Karpas-422 (cell line): ENCODE measurements around the gene NKG7. TPM values are rescaled to one million over a fixed set of nuclear protein-coding genes. Genes with fewer than 3 reads are reported as not detected.
A peak's percentile ranks its signal among the peaks of the same experiment; 100 is the strongest.
"Not testable (repeated sequence)": the region's sequence is repeated elsewhere in the genome, so short reads cannot be mapped to it uniquely, and the experiment has no call there.

ENCODE experiments used
- DNase-seq: peaks from one replicate; pipeline ENCODE4 v3.0.0-alpha.2; 2015
- H2AFZ ChIP-seq: fragments of 200-600 bp; sonication (generic); 2 replicates; pipeline ENCODE4 v1.6.1; 2014; ENCODE audit warnings: antibody characterized with exemption, low read length, mixed read lengths
- H3K27ac ChIP-seq: fragments of 200-600 bp; sonication (generic); 2 replicates; pipeline ENCODE4 v1.5.1; 2014; ENCODE audit warnings: mild to moderate bottlenecking, low read length, moderate library complexity
- H3K27me3 ChIP-seq: fragments of 200-600 bp; sonication (generic); 2 replicates; pipeline ENCODE4 v1.6.1; 2014; ENCODE audit warnings: low read length, mixed read lengths
- H3K36me3 ChIP-seq: fragments of 200-600 bp; sonication (generic); 2 replicates; pipeline ENCODE4 v1.6.1; 2014; ENCODE audit warnings: low read length, mixed read lengths; ENCODE audit not compliant: insufficient read depth
- H3K4me1 ChIP-seq: fragments of 200-600 bp; sonication (generic); 2 replicates; pipeline ENCODE4 v1.6.1; 2014; ENCODE audit warnings: mild to moderate bottlenecking, low read length, mixed read lengths
- H3K4me2 ChIP-seq: fragments of 200-600 bp; sonication (generic); 2 replicates; pipeline ENCODE4 v1.6.1; 2014; ENCODE audit warnings: low read length, low read depth, mild to moderate bottlenecking; ENCODE audit not compliant: poor library complexity, severe bottlenecking
- H3K4me3 ChIP-seq: fragments of 200-600 bp; sonication (generic); 2 replicates; pipeline ENCODE4 v1.5.1; 2014; ENCODE audit warnings: mild to moderate bottlenecking, antibody characterized with exemption, low read length, mixed read lengths
- H3K79me2 ChIP-seq: fragments of 200-600 bp; sonication (generic); 2 replicates; pipeline ENCODE4 v1.6.1; 2014; ENCODE audit warnings: mild to moderate bottlenecking, low read length, mixed read lengths
- H3K9ac ChIP-seq: fragments of 200-600 bp; sonication (generic); 2 replicates; pipeline ENCODE4 v1.6.0; 2014; ENCODE audit warnings: low read length
- H3K9me2 ChIP-seq: fragments of 200-600 bp; sonication (generic), shearing (Covaris generic); replicated peaks from 2 replicates; pipeline ENCODE4 v1.6.0; 2014; ENCODE audit warnings: mild to moderate bottlenecking, low read length, moderate library complexity; ENCODE audit not compliant: insufficient read depth
- H3K9me3 ChIP-seq: fragments of 300-700, 200-600 bp; sonication (generic); 2 replicates; pipeline ENCODE4 v1.6.1; 2014; ENCODE audit warnings: low read length, mixed read lengths
- H4K20me1 ChIP-seq: fragments of 200-600 bp; sonication (generic); 2 replicates; pipeline ENCODE4 v1.6.1; 2014; ENCODE audit warnings: mild to moderate bottlenecking, antibody characterized with exemption, low read length, low read depth; ENCODE audit not compliant: insufficient read depth
- total RNA-seq: library from RNA; depleted of rRNA; stranded (reverse); fragments of >200 nt; shearing (Covaris generic); gene quantifications from 2 replicates; pipeline ENCODE4 v1.2.3, GENCODE V29; 2014; ENCODE audit warnings: low replicate concordance

The NKG7 gene
- total RNA-seq, 1 experiment from 2014 or later = not detected

DNA sequence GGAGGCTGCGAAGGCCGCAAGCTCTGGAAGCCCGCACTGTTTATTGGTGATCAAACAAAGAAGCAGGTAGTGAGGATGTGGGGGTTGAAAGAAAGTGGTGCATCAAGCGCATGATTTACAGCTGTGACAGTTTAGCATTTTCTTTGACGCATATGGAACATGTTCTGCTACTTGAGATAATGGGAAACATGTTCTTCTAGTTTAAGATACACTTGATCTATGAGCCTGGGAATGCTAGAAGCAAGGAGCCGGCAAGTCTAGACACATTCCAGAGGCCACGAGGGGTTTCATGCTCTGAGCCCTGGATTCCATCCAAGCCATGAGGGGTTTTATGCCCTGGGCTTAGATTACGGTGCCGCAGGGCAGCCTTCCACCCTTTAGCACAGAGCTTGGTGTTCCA lies 25.0 kb upstream of the NKG7 start:
- not testable (repeated sequence) for H3K36me3 ChIP-seq, H3K9me2 ChIP-seq, H3K9ac ChIP-seq, H4K20me1 ChIP-seq, H2AFZ ChIP-seq, H3K4me2 ChIP-seq, H3K27me3 ChIP-seq, H3K79me2 ChIP-seq, H3K9me3 ChIP-seq, DNase-seq, H3K4me3 ChIP-seq
- Histone ChIP-seq H3K27ac (peak overlapping the region; percentile 96; the same call in 1 of the 2 replicates), H3K4me1 (peaks cover 47% of the 10 kb centered on the region)

DNA sequence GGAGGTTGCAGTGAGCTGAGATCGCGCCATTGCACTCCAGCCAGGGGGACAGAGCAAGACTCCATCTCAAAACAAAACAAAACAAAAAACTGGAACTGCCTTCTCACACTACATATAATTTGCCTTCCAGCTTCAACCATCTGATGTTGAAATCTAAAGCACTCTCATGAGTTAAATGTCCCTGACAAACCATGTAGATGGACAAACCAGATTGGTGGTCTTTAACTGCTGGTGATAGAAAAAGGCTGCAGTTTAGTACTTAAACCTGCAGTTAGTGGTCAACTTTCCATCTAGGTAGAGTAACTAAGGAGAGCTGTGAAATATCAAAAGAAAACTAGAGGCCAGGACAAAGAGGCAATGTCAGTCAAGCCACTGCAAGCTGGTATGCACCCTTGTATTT lies 23.7 kb upstream of the NKG7 start:
- Histone ChIP-seq H3K36me3 (no peaks in the 10 kb centered on the region), H3K4me3 (peak overlapping the region; percentile 79), H3K9me3 (no peaks in the 10 kb centered on the region), H2AFZ (no peak overlapping the region), H3K27ac (peak overlapping the region; percentile 96), H3K4me1 (peaks cover 47% of the 10 kb centered on the region), H3K9ac (peak overlapping the region; percentile 91), H4K20me1 (no peaks in the 10 kb centered on the region), H3K79me2 (0 out of 2 replicates have a peak, but pooled peaks cover 7% of the 10 kb centered on the region), H3K9me2 (no peaks in the 10 kb centered on the region), H3K4me2 (peak overlapping the region; percentile 91), H3K27me3 (no peaks in the 10 kb centered on the region)
- DNase-seq = peak; percentile 61

DNA sequence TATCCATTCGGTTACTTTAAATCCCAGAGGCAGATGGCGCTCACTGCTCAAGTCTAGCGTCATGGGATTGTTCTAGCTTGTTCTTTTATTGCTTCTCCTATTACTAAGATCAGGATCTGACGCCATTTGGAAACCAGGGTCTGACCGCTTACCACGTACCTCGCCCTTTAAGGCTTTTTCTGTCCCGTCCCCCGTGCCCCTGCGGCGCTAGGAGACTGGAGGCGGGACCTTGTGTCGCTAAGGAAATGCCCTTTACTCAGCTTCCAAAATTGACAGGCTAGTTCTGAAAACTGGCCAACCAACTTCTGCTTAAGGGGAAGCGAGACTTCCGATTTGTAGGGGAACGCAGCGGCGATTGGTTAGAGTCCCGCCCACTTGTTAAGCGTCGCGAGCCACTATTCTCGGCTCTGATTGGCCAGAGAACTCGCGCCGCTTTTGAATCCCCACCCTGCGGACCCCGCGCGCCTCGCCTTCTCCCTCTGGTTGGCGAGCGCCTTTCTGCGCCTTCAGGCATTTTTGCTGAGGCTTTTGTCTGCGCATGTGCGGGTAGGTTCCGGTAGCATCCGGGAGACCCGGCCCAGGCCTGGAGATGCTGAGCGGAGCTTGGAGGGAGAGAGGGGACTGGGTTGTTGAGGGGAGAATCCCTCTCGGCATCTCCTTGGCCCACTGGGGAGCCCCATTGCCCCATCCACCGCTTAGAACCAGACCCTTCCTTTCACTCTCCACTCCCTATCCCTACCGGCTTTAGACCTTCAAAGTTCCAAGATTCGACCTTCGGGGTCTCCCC lies 21.8 kb upstream of the NKG7 start:
- H2AFZ ChIP-seq = peak overlapping the region; percentile 29; the same call in 1 of the 2 replicates
- peaks cover 47% of the 10 kb centered on the region for H3K4me1 ChIP-seq
- H3K4me3 ChIP-seq = peak overlapping the region; percentile 79
- DNase-seq = peak; percentile 100
- H3K79me2 ChIP-seq = 0 out of 2 replicates have a peak, but pooled peaks cover 7% of the 10 kb centered on the region
- H3K9me2 ChIP-seq = no peaks in the 10 kb centered on the region
- no peaks in the 10 kb centered on the region for H3K36me3 ChIP-seq
- peak overlapping the region; percentile 91 for H3K4me2 ChIP-seq
- peak overlapping the region; percentile 91 for H3K9ac ChIP-seq
- no peaks in the 10 kb centered on the region for H3K9me3 ChIP-seq
- H3K27me3 ChIP-seq = no peaks in the 10 kb centered on the region
- no peaks in the 10 kb centered on the region for H4K20me1 ChIP-seq
- H3K27ac ChIP-seq = peak overlapping the region; percentile 96

GRCh38 chr19:51392701-51393100 lies 20.2 kb upstream of the NKG7 start:
- no peaks in the 10 kb centered on the region for H3K27me3 ChIP-seq
- H2AFZ ChIP-seq = 0 out of 2 replicates have a peak overlapping the region, but pooled peaks have one; percentile 0
- no peaks in the 10 kb centered on the region for H3K9me2 ChIP-seq
- H3K9ac ChIP-seq = no peak overlapping the region
- H3K36me3 ChIP-seq = no peaks in the 10 kb centered on the region
- no peak overlapping the region for H3K27ac ChIP-seq
- peaks cover 34% of the 10 kb centered on the region for H3K4me1 ChIP-seq
- 0 out of 2 replicates have a peak, but pooled peaks cover 5% of the 10 kb centered on the region for H3K79me2 ChIP-seq
- H4K20me1 ChIP-seq = no peaks in the 10 kb centered on the region
- no peak overlapping the region for H3K4me3 ChIP-seq
- H3K9me3 ChIP-seq = no peaks in the 10 kb centered on the region
- H3K4me2 ChIP-seq = peak overlapping the region; percentile 78
- DNase-seq = no peak

DNA sequence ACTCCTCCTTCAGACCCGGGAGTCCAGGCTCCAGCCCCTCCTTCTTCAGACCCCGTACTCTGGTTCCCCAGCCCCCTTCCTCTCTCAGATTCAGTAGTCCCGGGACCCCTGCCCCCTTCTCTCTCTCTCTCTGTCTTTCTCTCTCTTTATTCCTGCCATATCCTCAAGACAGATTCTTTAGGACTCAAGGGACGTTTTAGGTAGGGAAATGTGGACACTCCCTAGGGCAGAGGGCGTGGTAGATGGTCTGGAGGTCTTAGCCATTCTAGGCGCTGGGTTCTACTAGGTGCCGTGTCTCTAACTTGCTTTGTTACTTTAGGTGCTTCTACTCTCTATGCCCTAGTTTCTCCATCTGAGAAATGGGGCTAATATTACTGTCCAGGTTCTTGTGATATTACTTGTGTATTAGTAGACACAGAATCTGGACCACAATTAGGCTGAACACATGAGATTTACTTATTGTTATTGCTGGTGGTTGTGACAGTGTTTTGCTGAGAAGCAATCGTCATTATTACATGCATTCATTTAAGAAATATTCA lies 18.7 kb upstream of the NKG7 start:
- H3K4me2 ChIP-seq = peak overlapping the region; percentile 25
- no peak for DNase-seq
- no peak overlapping the region for H3K27ac ChIP-seq

DNA sequence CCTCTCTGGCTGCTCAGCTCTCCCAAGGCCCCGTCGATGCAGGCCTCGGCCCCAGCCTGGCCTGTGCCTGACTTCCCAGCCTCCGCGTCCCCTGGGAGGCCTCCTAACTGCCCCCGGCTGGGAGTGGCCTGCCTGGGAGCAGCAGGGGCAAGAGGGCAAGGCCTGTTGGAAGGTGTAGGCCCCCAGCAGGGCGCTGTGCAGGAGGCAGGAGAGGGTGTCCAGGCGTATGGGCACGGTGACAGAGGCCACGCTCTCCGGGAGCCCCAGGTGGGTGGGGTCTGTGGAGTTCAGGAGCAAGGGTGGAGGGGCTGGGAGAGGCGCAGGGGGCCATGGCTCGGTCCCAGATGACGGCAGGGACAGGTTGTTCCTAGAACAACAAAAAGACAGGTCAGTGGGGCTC lies 16.7 kb upstream of the NKG7 start:
- no peak for DNase-seq
- Histone ChIP-seq H3K9me2 (no peaks in the 10 kb centered on the region), H4K20me1 (no peaks in the 10 kb centered on the region), H3K4me2 (no peak overlapping the region), H3K36me3 (no peaks in the 10 kb centered on the region), H3K9ac (no peak overlapping the region), H3K27ac (no peak overlapping the region), H3K4me3 (no peak overlapping the region), H2AFZ (no peak overlapping the region), H3K4me1 (peaks cover 9% of the 10 kb centered on the region), H3K9me3 (no peaks in the 10 kb centered on the region), H3K27me3 (no peaks in the 10 kb centered on the region), H3K79me2 (no peaks in the 10 kb centered on the region)

More for the DNA sequence above, 18.7 kb upstream of the NKG7 start:
- Histone ChIP-seq H3K4me1 (peaks cover 26% of the 10 kb centered on the region), H3K4me3 (no peak overlapping the region), H3K36me3 (no peaks in the 10 kb centered on the region), H4K20me1 (no peaks in the 10 kb centered on the region), H3K9ac (no peak overlapping the region), H3K27me3 (no peaks in the 10 kb centered on the region), H3K79me2 (0 out of 2 replicates have a peak, but pooled peaks cover 5% of the 10 kb centered on the region), H2AFZ (peak overlapping the region; percentile 74), H3K9me3 (no peaks in the 10 kb centered on the region), H3K9me2 (no peaks in the 10 kb centered on the region)

GRCh38 chr19:51387924-51388389 lies 15.5 kb upstream of the NKG7 start, which contains the start of gene LIM2:
LIM2 (minus strand) TSS chr19:51387974; CDS start chr19:51387443, 531 bp downstream.
- H3K4me3 ChIP-seq = no peak within 1 kb of the TSS
- no peak within 1 kb of the TSS for H2AFZ ChIP-seq
- H3K27ac ChIP-seq = no peak within 1 kb of the TSS
- no peaks in the 10 kb centered on the region for H3K79me2 ChIP-seq
- no peaks in the 10 kb centered on the region for H3K27me3 ChIP-seq
- no peaks in the 10 kb centered on the region for H4K20me1 ChIP-seq
- no peak within 1 kb of the TSS for H3K9ac ChIP-seq
- no peaks in the 10 kb centered on the region for H3K9me2 ChIP-seq
- DNase-seq = no peak
- H3K4me2 ChIP-seq = no peak within 1 kb of the TSS
- H3K36me3 ChIP-seq = no peaks in the 10 kb centered on the region
- peaks cover 2% of the 10 kb centered on the region; the same call in 1 of the 2 replicates for H3K4me1 ChIP-seq
- no peaks in the 10 kb centered on the region for H3K9me3 ChIP-seq

GRCh38 chr19:51386882-51387520 lies 14.5 kb upstream of the NKG7 start:
- H3K79me2 ChIP-seq = no peaks in the 10 kb centered on the region
- H2AFZ ChIP-seq = no peak overlapping the region
- no peaks in the 10 kb centered on the region for H3K27me3 ChIP-seq
- H3K4me1 ChIP-seq = no peaks in the 10 kb centered on the region
- H3K27ac ChIP-seq = no peak overlapping the region
- H4K20me1 ChIP-seq = no peaks in the 10 kb centered on the region
- no peak overlapping the region for H3K4me3 ChIP-seq
- no peaks in the 10 kb centered on the region for H3K36me3 ChIP-seq
- DNase-seq = no peak
- H3K4me2 ChIP-seq = no peak overlapping the region
- no peaks in the 10 kb centered on the region for H3K9me3 ChIP-seq
- no peak overlapping the region for H3K9ac ChIP-seq
- no peaks in the 10 kb centered on the region for H3K9me2 ChIP-seq
